HEK293 (cell line): ENCODE data around the gene IFI44L.

Experiments
- CTCF ChIA-PET: fragments of 350-600 bp; formaldehyde crosslinking; extraction: SDS; loops from one replicate; lab custom pipeline; 2021; ENCODE audit warnings: antibody characterized with exemption; lab: Yijun Ruan, JAX
- POLR2A ChIA-PET: fragments of 300-600 bp; formaldehyde crosslinking; extraction: SDS; loops from one replicate; lab custom pipeline; 2020; ENCODE audit warnings: antibody characterized with exemption, inconsistent platforms; lab: Yijun Ruan, JAX
- H3K27ac ChIP-seq: fragments of 200-500 bp; sonication (Bioruptor generic); 2 replicates; pipeline ENCODE4 v1.5.1; 2014; ENCODE audit warnings: low read depth, low read length, control low read depth, inconsistent platforms; ENCODE audit errors: extremely low read depth
- H3K36me3 ChIP-seq, 2 experiments: fragments of 200-500 bp in 1 of 2; sonication (Bioruptor generic) in 1 of 2; 1 replicate in 1 of 2; 2 replicates in 1 of 2; pipeline ENCODE4 v1.5.1; 2014 to 2017; ENCODE audit warnings: inconsistent platforms in 2 of 2, low read length in 2 of 2; ENCODE audit not compliant: control insufficient read depth in 2 of 2, insufficient read depth in 1 of 2
- H3K4me1 ChIP-seq: fragments of 200-500 bp; sonication (Bioruptor generic); 2 replicates; pipeline ENCODE4 v1.5.1; 2014; ENCODE audit warnings: mild to moderate bottlenecking, low read length, inconsistent platforms; ENCODE audit not compliant: control insufficient read depth, insufficient read depth
- H3K4me3 ChIP-seq: 2 replicates; pipeline ENCODE4 v1.5.1; 2011; ENCODE audit warnings: low read depth, mild to moderate bottlenecking, control low read depth, low read length, moderate library complexity
- H3K9me3 ChIP-seq: fragments of 200-500 bp; sonication (Bioruptor generic); 2 replicates; pipeline ENCODE4 v1.5.1; 2014; ENCODE audit warnings: low read depth, low read length, inconsistent platforms; ENCODE audit not compliant: control insufficient read depth, insufficient read depth
- HIC1 ChIP-seq: fragments of 450-650 bp; formaldehyde crosslinking; IDR thresholded peaks from 2 replicates; pipeline ENCODE4 v1.5.1; 2016; ENCODE audit warnings: missing biosample characterization, missing genetic modification characterization
- KLF10 ChIP-seq: fragments of 450-650 bp; IDR thresholded peaks from 2 replicates; pipeline ENCODE4 v1.5.1; 2018; ENCODE audit warnings: missing biosample characterization, mild to moderate bottlenecking, missing genetic modification characterization
- MYNN ChIP-seq: fragments of 450-650 bp; formaldehyde crosslinking; IDR thresholded peaks from 2 replicates; pipeline ENCODE4 v1.5.1; 2016; ENCODE audit warnings: missing biosample characterization, missing genetic modification characterization, borderline replicate concordance
- OVOL3 ChIP-seq: fragments of 450-650 bp; formaldehyde crosslinking; IDR thresholded peaks from 2 replicates; pipeline ENCODE4 v1.5.1; 2016; ENCODE audit warnings: missing biosample characterization, missing genetic modification characterization
- YY2 ChIP-seq: fragments of 450-650 bp; formaldehyde crosslinking; IDR thresholded peaks from 2 replicates; pipeline ENCODE4 v1.5.1; 2016; ENCODE audit warnings: missing biosample characterization, missing genetic modification characterization
- ZBTB17 ChIP-seq: fragments of 450-650 bp; formaldehyde crosslinking; IDR thresholded peaks from 2 replicates; pipeline ENCODE4 v1.5.1; 2016; ENCODE audit warnings: missing biosample characterization, missing genetic modification characterization
- ZEB2 ChIP-seq: fragments of 450-650 bp; formaldehyde crosslinking; IDR thresholded peaks from 2 replicates; pipeline ENCODE4 v1.5.1; 2016; ENCODE audit warnings: missing biosample characterization, missing genetic modification characterization
- ZFP41 ChIP-seq: fragments of 450-650 bp; formaldehyde crosslinking; IDR thresholded peaks from 2 replicates; pipeline ENCODE4 v1.5.1; 2016; ENCODE audit warnings: missing biosample characterization, missing genetic modification characterization, borderline replicate concordance
- ZNF16 ChIP-seq: fragments of 450-650 bp; formaldehyde crosslinking; IDR thresholded peaks from 2 replicates; pipeline ENCODE4 v1.5.1; 2016; ENCODE audit warnings: low read depth, missing biosample characterization, missing genetic modification characterization
- ZNF18 ChIP-seq: fragments of 450-650 bp; formaldehyde crosslinking; IDR thresholded peaks from 2 replicates; pipeline ENCODE4 v1.5.1; 2016; ENCODE audit warnings: missing biosample characterization, missing genetic modification characterization
- ZNF221 ChIP-seq: fragments of 450-650 bp; formaldehyde crosslinking; IDR thresholded peaks from 2 replicates; pipeline ENCODE4 v1.5.1; 2017; ENCODE audit warnings: missing biosample characterization, missing genetic modification characterization, borderline replicate concordance
- ZNF302 ChIP-seq: fragments of 450-650 bp; formaldehyde crosslinking; IDR thresholded peaks from 2 replicates; pipeline ENCODE4 v1.5.1; 2016; ENCODE audit warnings: missing biosample characterization, missing genetic modification characterization, low read depth
- ZNF335 ChIP-seq: fragments of 450-650 bp; formaldehyde crosslinking; conservative IDR thresholded peaks from 2 replicates; pipeline ENCODE4 v1.5.1; 2016; ENCODE audit warnings: missing biosample characterization, missing genetic modification characterization
- ZNF423 ChIP-seq: fragments of 450-650 bp; formaldehyde crosslinking; IDR thresholded peaks from 2 replicates; pipeline ENCODE4 v1.5.1; 2016; ENCODE audit warnings: missing biosample characterization, missing genetic modification characterization
- ZNF654 ChIP-seq: fragments of 450-650 bp; formaldehyde crosslinking; IDR thresholded peaks from 2 replicates; pipeline ENCODE4 v1.5.1; 2016; ENCODE audit warnings: low read depth, missing biosample characterization, missing genetic modification characterization
- ZNF704 ChIP-seq: fragments of 450-650 bp; formaldehyde crosslinking; IDR thresholded peaks from 2 replicates; pipeline ENCODE4 v1.5.1; 2016; ENCODE audit warnings: missing biosample characterization, missing genetic modification characterization
- ZNF747 ChIP-seq: fragments of 450-650 bp; formaldehyde crosslinking; IDR thresholded peaks from 2 replicates; pipeline ENCODE4 v1.5.1; 2016; ENCODE audit warnings: missing biosample characterization, missing genetic modification characterization
- ZNF768 ChIP-seq: fragments of 450-650 bp; formaldehyde crosslinking; IDR thresholded peaks from 2 replicates; pipeline ENCODE4 v1.5.1; 2018; ENCODE audit warnings: missing biosample characterization, mild to moderate bottlenecking, missing genetic modification characterization
- TF ChIP-seq, protein P1 (sequence below): fragments of 450-650 bp; formaldehyde crosslinking; IDR thresholded peaks from 2 replicates; pipeline ENCODE4 v1.5.1; 2016; ENCODE audit warnings: missing biosample characterization, missing genetic modification characterization
- TF ChIP-seq, protein P2 (sequence below): fragments of 450-650 bp; formaldehyde crosslinking; IDR thresholded peaks from 2 replicates; pipeline ENCODE4 v1.5.1; 2016; ENCODE audit warnings: missing biosample characterization, missing genetic modification characterization

Gene IFI44L

DNA sequence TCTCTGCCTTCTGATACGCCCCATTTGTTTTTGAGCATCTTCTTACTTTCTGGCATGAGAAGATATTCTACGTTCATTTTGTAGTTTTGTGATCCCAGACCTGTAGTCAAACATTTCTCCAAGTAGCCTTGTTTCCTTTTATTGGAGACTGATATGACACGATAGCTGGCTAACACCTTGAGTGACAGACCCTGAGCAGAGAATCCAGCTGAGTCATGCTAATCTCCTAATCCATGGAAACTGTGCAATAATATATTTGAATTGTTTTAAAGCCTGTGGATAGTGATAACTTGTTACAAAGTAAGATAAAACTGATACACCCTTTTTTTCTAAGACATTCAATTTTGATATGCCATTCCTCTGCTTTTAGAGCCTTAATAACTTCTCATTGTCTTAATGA is 1.2 kb upstream of the IFI44L start:
- peaks cover 11% of the 10 kb centered on the region for H3K4me1 ChIP-seq
- no peak overlapping the region for H3K27ac ChIP-seq
- POLR2A ChIA-PET: no interaction called here
- H3K4me3 ChIP-seq: no peak overlapping the region
- TF ChIP-seq ZBTB17: no peak
- TF ChIP-seq, all 188 proteins: peak for 0
- CTCF ChIA-PET: interaction anchor here (0.7 kb wide), 2 partner anchors 47 to 111 kb away, joined by 4 to 5 read pairs; no protein-coding TSS in a partner anchor
- no peaks in the 10 kb centered on the region for H3K9me3 ChIP-seq
- no peaks in the 10 kb centered on the region for H3K36me3 ChIP-seq

GRCh38 chr1:78619446-78619802 is 824 bp upstream of the IFI44L start:
- CTCF ChIA-PET: interaction anchor here (0.6 to 1.8 kb wide), 6 partner anchors 10 to 1086 kb away, joined by 3 to 9 read pairs (median 5); no protein-coding TSS in a partner anchor
- POLR2A ChIA-PET: no interaction called here
- Histone ChIP-seq H3K27ac (no peak overlapping the region), H3K4me1 (peaks cover 11% of the 10 kb centered on the region), H3K4me3 (no peak overlapping the region), H3K36me3 (no peaks in the 10 kb centered on the region), H3K9me3 (no peaks in the 10 kb centered on the region)
- TF ChIP-seq YY2 (tag by site-specific recombination) (no peak), ZNF747 (no peak), ZNF16 (tag by site-specific recombination) (no peak), ZNF18 (no peak), ZNF302 (no peak), ZNF704 (tag by site-specific recombination) (no peak), MYNN (tag by site-specific recombination) (no peak), HIC1 (tag by site-specific recombination) (no peak), ZNF335 (tag by site-specific recombination) (no peak), OVOL3 (tag by site-specific recombination) (no peak), ZNF221 (tag by site-specific recombination) (no peak), KLF10 (tag by site-specific recombination) (no peak), ZFP41 (tag by site-specific recombination) (no peak), ZNF654 (tag by site-specific recombination) (no peak), ZNF423 (tag by site-specific recombination) (no peak), ZNF768 (tag by site-specific recombination) (no peak), ZEB2 (no peak)
- TF ChIP-seq, protein P1, sequence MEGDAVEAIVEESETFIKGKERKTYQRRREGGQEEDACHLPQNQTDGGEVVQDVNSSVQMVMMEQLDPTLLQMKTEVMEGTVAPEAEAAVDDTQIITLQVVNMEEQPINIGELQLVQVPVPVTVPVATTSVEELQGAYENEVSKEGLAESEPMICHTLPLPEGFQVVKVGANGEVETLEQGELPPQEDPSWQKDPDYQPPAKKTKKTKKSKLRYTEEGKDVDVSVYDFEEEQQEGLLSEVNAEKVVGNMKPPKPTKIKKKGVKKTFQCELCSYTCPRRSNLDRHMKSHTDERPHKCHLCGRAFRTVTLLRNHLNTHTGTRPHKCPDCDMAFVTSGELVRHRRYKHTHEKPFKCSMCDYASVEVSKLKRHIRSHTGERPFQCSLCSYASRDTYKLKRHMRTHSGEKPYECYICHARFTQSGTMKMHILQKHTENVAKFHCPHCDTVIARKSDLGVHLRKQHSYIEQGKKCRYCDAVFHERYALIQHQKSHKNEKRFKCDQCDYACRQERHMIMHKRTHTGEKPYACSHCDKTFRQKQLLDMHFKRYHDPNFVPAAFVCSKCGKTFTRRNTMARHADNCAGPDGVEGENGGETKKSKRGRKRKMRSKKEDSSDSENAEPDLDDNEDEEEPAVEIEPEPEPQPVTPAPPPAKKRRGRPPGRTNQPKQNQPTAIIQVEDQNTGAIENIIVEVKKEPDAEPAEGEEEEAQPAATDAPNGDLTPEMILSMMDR (tag by site-specific recombination): no peak
- TF ChIP-seq, protein P2, sequence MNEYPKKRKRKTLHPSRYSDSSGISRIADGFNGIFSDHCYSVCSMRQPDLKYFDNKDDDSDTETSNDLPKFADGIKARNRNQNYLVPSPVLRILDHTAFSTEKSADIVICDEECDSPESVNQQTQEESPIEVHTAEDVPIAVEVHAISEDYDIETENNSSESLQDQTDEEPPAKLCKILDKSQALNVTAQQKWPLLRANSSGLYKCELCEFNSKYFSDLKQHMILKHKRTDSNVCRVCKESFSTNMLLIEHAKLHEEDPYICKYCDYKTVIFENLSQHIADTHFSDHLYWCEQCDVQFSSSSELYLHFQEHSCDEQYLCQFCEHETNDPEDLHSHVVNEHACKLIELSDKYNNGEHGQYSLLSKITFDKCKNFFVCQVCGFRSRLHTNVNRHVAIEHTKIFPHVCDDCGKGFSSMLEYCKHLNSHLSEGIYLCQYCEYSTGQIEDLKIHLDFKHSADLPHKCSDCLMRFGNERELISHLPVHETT (tag by site-specific recombination): no peak
